Measurements from ENCODE around the gene ASAP2.

The ASAP2 gene

DNA sequence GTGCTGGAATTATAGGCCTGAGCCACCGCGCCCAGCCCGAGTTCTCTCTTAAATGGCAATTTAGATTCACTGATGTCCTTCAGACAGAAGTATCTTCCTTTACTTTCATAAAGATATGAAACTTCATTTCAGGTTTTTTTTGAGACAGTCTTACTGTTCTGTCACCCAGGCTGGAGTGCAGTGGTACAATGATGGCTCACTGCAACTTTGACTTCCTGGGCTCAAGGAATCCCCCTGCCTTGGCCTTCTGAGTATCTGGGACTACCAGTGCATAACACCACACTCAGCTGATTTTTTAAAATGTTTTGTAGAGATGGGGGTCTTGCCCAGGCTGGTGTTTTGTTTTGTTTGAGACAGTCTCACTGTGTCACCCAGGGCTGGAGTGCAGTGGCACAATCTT is 203.5 kb downstream of the ASAP2 start:
- DNase-seq = no peak

DNA sequence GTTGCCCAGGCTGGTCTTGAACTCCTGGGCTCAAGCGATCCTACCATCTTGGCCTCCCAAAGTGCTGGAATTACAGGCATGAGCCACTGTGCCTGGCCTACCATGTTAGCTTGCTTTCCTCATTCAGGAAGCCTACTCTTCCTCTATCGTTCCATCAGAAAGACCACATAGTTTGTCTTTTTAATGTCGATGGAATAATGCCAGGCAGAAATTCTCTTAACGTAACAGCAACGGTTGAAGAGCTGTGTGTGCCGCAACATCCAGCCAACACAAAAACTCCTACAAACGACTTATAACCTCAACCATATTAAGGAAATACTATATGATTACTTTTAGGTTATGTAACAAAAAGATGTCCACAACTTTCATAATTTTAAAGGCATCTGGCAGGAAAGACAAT is 206.2 kb downstream of the ASAP2 start:
- DNase-seq = no peak

GRCh38 chr2:9415516-9416169 is 209.0 kb downstream of the ASAP2 start:
- DNase-seq = no peak

- no peak for DNase-seq
Observed at GRCh38 chr2:9416267-9416961, 209.8 kb downstream of the ASAP2 start.

- DNase-seq = no peak
Observed at GRCh38 chr2:9416962-9417316, 210.3 kb downstream of the ASAP2 start.

GRCh38 chr2:9417725-9418124 is 211.1 kb downstream of the ASAP2 start:
- DNase-seq = no peak

GRCh38 chr2:9418746-9419145 is 212.1 kb downstream of the ASAP2 start:
- no peak for DNase-seq

GRCh38 chr2:9419541-9419940 is 212.9 kb downstream of the ASAP2 start:
- no peak for DNase-seq

DNA sequence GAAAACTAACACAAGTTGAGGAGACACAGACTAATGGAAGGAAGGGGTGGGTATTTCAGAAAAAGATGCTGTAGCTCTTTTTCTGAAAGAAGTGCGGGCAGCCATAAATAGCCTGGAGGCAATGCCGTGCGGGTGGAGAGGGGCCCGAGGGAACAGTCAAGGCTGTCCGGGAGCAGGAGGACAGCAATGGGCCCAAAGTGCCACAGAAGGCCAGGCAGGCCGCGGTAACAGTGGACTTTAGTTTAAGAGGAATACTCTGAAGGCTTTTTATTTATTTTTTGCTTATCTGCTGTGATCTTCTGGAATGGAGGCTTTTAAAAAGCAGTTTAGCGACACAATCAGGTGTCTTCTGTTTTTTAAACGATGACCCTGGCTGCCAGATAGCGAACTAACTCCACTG is 213.9 kb downstream of the ASAP2 start:
- DNase-seq = no peak

- DNase-seq = peak; percentile 23
Observed at GRCh38 chr2:9422321-9423099, 215.9 kb downstream of the ASAP2 start.

- DNase-seq = peak; percentile 95
Observed at GRCh38 chr2:9423100-9423921, 216.7 kb downstream of the ASAP2 start, which contains the start of the genes CPSF3 and ITGB1BP1. Gene CPSF3 (plus strand): TSS chr2:9423654. CDS start chr2:9423774, 120 bp downstream. Gene ITGB1BP1 (minus strand): TSS chr2:9423528. CDS start chr2:9418697, 4,831 bp downstream.

DNA sequence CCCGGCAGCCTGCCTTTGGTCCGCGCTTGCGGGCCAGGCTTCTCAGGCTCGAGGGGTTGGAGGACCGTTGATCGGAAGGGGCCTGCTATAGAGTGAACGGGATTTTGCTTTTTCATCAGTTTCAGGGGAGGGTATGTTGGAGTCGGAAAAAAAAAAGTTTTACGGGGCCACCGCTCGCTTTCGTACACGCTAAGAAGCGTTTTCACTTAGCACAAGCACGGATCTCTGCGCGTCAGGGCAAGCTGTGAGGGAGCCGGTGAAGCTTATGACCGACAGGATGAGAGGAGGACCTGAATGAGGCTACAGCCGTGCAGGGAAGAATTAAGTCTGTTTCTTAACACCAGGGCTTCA is 217.3 kb downstream of the ASAP2 start:
- DNase-seq = peak; percentile 3

DNA sequence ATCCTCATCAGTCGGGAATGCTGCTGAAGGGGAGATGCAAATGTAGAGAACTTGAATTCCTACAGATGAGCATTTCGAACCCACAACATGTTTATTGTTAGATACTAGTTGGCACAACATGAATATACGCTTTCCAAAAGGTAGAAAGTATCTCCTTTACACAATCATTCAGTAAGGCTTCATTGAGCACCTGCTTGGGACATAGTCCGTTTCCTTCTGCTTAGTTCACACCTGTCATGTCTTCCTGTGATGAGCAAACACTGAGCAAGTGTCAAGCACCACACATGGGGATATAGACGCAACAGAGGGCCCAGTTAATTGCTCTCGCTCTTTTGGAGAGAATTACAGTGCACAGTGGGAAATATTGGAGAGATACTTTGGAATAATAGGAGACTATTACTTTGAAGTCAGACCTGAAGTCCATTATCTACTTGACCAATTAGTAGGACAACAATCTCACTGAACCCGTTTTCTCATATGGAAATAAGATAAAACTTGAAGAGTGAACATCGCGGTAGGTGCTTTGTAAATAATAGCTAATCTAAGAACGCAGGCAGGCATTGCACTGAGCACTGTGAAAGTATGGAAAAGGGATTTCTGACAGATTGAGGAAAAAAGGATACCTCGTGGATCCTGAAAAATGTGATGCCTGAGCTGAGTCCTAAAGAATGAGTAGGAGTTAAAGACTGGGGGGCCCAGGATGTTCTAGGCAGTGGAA is 218.0 kb downstream of the ASAP2 start:
- DNase-seq = no peak

- no peak for DNase-seq
Observed at GRCh38 chr2:9428965-9429577, 222.5 kb downstream of the ASAP2 start.

DNA sequence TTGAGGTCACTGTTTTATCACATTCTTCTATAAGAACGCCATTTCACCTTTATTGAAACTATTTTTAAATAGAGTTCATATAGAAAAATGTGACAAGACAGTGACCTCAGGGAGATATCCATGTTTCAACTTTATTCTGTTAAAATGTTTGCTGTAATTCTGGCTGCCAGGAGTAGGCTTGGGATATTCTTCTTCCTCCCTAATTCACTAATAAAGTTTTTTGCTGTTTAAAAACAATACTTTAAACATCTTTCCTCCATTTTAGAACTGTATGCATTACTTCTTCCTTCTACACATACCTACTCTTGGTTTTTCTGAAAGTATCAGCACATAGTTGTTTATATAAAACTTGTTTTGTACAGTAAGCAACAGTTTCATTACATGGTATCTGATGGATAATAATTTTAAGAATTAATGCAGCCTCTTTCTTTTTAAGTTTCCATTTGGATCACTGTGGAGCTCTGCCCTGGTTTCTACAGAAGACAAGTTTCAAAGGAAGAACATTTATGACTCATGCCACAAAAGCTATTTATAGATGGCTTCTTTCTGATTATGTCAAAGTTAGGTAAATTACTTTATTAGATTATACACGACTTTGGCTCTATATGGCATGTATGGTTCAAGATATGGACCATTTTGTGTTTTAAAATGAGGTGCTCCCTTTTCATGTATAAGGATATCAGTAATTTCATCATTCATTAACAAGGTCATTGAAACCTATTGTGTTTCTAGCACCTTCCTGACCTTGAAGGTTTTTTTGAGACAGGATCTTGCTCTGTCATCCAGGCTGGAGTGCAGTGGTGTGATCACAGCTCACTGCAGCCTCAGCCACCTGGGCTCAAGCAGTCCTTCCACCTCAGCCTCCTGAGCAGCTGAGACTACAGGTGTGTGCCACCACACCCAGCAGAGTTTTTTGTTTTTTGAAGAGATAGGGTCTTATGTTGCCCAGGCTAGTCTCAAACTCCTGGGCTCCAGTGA is 224.0 kb downstream of the ASAP2 start:
- no peak for DNase-seq

GRCh38 chr2:9434489-9434888 is 227.9 kb downstream of the ASAP2 start:
- DNase-seq = no peak

GRCh38 chr2:9439536-9439935 is 232.9 kb downstream of the ASAP2 start:
- DNase-seq = no peak

GRCh38 chr2:9440058-9440727 is 233.6 kb downstream of the ASAP2 start:
- no peak for DNase-seq

DNA sequence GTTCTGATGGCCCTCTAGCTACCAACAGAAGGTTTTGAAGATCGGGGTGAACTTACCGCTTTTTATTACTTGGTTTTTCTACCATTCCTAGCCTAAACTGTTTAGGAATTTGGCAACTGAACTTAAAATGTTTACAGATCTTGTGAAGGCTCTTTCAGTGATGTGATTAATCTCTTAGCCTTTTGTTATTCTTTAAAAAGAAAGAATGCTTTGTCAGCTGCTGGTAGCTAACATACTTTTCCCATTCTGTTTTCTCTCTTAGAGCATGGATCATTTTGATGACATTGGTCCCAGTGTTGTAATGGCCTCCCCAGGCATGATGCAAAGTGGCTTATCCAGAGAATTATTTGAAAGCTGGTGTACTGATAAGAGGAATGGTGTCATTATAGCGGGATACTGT is 234.9 kb downstream of the ASAP2 start:
- DNase-seq = no peak

DNA sequence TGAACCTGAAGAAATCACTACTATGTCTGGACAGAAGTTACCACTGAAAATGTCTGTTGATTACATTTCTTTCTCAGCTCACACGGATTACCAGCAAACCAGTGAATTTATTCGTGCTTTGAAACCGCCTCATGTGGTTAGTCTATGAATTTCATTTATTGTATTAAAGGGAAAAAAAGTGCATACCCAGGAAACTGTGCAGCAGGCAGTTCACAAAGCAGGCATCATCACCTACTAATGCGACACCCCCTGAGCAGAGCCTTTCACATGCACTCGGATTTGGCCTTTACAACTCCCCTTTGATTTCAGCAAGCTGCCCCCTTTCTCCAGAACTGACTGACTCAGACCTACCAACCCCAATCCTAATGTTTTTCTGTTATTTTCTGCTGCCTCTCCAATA is 236.9 kb downstream of the ASAP2 start:
- no peak for DNase-seq
